GM18870 (cell line): ENCODE measurements around the gene CARD14.
A peak's percentile ranks its signal among the peaks of the same experiment; 100 is the strongest.
"Not testable (repeated sequence)": the region's sequence is repeated elsewhere in the genome, so short reads cannot be mapped to it uniquely, and the experiment has no call there.

Source experiments
- ATAC-seq: cut with Tn5 transposase; IDR thresholded peaks from one replicate; pipeline ENCODE4 v1.9.1; 2021; ENCODE audit warnings: moderate library complexity; ENCODE audit not compliant: unreplicated experiment

Gene CARD14

DNA sequence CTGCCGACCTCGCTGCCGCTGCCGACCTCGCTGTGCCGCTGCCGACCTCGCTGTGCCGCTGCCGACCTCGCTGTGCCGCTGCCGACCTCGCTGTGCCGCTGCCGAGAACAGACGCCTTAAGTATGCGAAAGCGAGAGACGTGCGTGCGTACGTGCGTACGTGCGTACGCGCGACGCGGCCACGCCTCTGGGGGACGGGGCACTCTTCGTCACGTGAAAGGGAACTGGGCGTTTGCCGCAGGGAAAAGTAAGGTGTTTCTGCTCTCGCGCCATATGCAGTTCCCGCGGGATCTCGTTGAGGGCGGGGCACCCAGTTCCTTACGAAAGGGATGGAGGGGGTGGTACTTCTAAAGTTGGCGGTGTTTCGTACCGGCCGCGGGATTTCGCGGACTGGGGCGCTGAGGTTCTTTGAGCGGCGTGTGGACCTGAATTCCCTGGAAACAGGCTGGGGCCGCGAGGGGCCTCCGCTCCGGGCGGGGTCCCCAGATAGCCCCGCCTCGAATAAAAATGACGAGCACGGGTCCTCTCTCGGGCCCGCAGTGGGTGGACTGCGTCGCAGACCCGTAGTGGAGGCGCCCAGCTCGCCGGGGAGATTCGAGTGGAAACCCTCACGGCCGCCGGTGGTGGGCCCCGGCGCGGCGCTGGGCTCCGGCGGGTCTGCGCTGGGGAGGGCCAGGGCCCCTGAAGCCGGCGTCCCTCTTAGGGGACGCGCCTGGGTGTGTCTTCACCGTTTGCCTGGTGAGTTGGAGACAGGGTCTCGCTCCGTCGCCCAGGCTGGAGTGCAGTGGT, 22.6 kb upstream of the CARD14 start, which contains the start of gene EIF4A3:
Gene EIF4A3, minus strand, starts transcription at position 94 of the 788 bp plus-strand sequence. CDS start 167 bp downstream, outside the sequence.
- peak; percentile 80 for ATAC-seq

DNA sequence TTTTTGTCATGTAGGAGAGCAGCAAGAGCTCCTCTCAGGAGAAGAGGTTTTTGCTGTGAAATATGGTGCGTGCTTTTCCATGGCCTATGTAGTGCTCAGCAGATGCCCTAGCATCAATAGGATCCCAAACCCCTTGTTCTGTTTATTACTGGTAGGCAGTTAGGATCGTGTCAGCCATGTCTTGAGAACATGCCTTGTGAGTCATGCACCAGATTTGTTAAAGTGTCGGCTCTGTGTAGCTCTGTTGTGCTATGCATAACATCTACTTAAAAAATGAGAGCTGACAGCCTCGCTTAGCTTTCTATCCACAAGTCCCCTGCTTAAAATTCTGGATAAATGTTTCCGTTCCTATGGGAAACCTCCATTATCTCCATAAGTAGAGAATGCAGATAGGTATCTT, 18.5 kb upstream of the CARD14 start:
- ATAC-seq: no peak

DNA sequence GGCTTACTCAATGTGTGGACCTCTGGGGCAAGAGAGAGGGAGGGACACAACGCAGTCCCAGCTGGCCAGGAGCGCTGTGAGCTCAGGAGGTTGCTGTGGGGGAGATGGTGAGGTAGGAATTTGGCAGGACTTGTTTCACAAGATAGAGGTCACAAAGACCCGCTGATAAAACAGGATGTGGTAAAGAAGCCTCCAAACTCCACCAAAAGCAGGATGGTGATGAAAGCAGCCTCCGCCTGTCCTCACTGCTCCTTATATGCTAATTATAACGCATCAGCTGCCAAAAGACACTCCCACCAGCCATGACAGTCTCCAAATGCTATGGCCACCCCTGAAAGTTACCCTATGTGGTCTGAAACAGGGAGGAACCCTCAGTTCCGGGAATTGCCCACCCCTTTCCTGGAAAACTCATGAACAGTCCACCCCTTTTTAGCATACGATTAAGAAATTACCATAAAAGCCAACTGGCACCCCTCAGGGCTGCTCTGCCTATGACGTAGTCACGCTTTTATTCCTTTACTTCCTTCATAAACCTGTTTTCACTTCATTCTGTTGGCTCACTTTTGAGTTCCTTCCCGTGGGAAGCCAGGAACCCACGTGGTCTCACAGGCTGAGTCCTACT, 17.6 kb upstream of the CARD14 start:
- no peak for ATAC-seq

DNA sequence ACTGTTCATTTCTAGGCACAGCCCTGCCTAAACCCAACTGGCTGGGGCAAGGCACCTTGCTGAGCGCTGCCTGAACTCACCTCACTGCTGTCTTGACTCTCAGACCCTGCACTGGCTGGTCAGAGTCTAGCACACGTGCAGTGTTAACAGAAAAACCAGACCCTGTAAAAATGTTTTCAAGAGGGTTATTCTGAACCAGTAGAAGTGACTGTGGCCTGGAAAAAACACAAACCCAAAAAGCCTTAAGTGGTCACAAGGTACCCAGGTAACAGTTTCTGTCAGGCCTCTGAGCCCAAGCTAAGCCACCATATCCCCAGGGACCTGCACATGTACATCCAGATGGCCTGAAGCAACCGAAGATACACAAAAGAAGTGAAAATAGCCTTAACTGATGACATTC, 16.8 kb upstream of the CARD14 start:
- ATAC-seq: no peak

DNA sequence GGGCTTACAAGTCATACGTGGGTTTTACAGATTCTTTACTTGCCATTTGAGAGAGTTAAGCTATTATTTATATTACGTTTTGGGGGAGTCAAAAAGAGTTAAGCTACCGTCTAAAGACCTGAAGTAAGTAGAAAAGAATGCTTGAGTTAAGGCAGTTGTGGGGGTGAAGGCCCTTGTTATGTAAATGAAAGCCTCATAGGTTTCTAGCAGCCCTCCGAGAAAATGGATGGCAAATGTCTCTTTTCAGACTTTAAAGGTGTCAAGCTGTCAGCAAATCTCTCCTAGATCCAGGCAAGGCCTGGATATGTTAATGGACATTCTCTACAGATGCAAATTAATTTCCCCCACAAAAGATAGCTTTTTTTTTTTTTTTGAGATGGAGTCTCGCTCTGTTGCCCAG, 15.7 kb upstream of the CARD14 start:
- no peak for ATAC-seq

DNA sequence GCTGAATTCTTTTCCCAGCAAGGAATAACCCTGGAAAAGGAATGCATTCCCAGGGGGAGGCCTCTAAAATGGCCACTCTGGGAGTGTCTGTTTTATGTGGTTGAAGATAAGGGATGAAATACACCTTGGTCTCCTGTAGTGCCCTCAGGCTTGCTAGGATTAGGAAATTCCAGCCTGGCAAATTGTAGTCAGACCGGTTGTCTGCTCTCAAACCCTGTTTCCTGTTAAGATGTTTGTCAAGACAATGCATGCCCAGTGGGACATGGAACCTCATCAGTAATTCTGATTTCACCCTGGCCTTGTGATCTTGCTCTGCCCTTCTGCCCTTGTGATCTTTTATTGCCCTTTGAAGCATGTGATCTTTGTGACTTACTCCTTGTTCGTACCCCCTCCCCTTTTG, 14.2 kb upstream of the CARD14 start:
- ATAC-seq: not testable (repeated sequence)

DNA sequence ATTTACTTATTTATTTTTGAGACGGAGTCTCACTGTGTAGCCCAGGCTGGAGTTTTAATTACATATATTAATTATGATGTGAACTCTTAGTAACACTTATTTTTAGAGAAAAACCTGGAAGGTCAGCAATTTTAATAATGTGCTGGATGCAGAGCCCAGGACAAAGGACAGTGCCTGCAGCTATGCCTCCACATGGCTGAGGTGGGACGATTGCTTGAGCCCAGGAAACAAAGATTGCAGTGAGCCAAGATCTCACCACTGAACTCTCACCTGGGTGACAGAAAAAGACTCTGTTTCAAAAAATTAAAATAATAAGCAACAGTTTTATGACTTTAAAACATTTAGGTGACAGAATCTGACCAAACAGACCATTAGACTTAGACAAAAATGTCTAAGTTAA, 11.0 kb upstream of the CARD14 start:
- ATAC-seq: no peak

DNA sequence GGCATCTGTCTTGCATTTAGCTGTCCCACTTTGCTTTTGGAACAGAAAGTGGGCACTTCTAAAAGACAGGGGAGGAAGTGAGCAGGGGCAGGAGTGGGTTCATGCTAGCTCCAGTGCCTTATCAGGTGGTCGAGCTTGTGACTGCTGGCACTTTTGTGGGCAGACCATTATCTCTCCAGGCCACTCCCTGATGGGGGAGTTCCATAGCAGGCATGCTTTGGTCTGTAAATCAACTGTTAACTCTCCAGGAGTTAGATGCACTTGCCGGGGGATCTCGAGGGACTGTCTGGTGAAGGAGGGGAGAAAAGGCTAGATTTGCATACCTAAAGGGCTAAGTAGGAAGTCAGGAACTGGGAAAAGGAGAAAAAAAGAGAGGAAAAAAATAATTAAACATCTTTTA, 9.3 kb upstream of the CARD14 start:
- no peak for ATAC-seq

DNA sequence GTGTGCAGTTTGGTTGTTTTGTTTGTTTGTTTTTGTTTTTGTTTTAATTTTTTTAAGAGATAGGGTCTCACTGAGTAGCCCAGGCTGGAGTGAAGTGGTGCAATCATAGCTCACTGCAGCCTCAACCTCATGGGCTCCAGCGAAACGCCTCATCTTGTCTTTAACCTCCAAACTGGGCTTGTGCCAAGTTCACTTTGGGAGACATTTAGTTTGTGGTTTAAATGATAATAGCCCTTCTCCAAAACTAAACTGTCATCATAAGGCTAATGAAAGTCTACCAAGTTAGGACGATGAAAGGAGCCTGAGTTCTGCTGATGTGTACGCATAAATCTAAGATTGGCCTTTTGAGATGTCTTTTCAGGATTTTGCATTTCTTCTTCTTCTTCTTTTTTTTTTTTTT, 6.5 kb upstream of the CARD14 start:
- ATAC-seq: no peak

DNA sequence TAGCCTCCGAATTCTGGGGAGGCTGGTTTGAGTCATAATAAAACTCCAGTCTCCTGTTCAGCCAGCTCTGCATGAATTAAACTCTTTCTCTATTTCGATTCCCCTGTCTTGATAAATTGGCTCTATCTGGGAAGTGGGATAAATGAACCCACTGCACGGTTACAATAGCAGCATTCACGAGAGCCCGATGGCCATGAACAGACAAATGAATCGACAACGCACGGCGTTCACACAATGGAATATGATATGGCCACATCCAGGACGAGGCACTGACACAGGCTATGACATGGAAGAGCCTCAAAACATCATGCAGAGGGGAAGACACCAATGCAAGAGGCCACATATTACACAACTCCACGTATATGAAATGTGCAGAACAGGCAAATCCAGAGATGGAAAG, 5.6 kb upstream of the CARD14 start:
- ATAC-seq: no peak

DNA sequence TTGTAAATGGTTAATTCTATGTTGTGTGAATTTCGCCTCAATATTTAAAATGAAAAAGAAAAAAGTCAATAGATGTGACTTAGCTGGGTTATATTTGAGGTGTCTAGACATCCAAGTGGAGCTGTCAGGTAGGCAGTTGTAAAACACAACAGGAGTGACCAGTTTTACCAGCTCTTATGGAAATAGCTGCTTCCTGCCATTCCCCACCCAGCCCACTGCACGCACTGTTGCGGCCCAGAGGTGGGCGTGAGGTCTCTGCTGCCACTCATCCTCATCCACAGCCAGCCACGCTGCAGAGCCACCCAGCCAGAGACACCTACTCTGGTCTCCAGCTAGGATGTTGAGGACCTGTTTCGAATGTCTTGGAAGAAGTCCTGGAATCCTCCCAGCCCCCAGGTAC, 3.4 kb upstream of the CARD14 start:
- no peak for ATAC-seq

DNA sequence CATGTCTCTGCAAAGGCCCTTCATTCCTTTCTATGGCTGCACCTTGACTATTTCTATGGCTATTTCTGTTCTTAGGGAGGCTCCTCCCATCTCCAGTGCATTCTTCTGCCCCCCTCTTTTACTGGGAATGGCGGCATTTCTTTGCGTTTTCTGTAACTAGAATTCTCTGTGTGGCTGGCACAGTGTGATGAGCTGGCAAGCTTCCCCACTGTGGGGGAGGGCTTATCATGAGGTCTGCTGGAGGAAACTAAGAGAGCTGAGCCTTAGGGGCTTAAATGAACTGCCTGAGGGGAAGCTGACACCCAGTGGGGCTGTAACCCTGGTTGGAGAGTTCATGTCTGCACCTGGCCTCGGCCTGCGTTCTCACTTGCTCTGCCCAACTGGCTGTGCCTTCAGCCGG, 1.5 kb upstream of the CARD14 start:
- ATAC-seq: no peak

DNA sequence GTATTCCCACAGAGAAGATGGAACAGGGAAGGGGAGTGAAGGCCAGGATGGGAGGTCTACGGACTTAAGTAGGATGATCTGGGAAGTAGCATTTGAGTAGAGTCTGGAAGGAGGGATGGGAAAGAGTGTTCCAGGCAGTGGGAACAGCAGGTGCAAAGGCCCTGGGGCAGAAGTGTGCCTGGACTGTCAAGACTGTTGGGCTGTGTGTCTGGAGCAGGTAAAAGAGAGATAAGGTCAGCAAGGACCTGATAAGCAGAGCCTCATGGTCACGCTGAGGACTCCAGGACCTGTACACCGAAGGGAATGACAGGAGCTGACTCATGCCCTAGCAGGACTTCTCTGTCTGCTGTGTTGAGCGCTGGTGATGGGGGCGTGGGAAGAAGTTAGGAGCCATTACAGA, 723 bp upstream of the CARD14 start:
- ATAC-seq: no peak

DNA sequence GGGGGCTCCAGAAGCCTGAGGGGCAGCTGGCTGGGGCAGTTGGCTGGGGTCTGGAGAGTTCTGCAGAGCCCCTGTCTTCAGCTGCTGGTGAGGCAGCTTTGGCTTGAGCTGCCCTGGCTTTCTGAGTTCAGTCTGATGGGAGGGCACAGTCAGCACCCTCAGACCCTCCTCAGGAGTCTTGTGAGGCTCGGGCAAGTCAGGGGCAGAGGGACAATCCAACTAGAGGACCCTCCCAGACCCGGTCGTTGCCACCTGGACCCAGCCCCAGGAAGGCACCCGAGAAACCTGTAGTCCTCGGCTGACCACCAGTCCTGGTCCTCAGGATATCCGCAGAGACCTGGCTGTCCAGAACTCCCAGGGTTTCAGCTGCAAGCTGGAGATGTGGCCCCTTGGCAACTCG, 1.9 kb downstream of the CARD14 start:
- ATAC-seq: no peak

DNA sequence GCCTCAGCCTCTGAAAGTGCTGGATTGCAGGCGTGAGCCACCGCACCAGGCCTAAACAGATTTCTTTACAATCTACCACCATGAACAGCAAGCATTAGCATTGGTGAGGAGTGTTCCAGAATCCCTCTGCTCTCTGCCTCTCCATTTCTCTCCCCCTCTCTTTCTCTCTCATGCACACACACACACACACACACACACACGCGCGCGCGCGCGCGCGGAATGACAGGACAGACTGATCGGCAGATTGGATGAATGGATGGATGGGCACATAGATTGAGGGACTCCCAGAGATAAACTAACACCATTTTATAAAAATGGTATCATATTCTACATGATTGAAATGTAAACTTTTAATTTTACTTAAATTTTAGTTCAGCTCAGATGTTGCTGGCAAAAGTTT, 3.3 kb downstream of the CARD14 start:
- ATAC-seq: no peak

DNA sequence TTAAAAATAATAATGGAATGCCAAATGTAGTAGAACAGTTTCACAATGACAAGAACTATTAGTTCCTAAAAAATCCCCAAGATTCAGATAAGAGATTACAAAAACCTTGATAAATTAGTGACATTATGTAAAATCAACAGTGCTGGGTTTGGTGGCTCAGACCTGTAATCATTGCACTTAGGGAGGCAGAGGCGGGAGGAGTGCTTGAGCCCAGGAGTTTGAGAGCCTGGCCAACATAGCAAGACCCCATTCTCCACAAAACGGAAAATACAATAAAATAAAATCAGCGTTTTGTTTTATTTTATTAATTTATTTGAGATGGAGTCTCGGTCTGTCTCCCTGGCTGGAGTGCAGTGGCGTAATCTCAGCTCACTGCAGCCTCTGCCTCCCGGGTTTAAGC, 4.1 kb downstream of the CARD14 start:
- ATAC-seq: no peak

DNA sequence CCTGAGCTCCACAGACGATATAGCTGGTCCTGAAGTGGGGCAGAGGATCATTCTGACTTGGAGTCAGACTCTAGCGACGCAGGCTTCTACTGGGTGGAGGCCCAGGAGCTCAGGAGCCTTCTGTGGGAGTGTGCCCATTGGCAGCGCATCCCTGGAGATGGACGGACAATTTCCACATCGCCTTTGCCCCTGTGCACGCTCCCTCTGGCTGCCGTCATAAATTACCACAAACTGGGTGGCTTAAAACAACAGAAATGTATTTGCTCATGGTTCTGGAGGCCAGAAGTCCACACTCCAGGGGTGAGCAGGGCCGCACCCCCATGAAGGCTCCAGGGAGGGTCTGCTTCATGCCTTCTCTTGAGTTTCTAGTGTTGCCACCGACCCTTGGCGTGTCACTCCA, 6.9 kb downstream of the CARD14 start:
- ATAC-seq: no peak

DNA sequence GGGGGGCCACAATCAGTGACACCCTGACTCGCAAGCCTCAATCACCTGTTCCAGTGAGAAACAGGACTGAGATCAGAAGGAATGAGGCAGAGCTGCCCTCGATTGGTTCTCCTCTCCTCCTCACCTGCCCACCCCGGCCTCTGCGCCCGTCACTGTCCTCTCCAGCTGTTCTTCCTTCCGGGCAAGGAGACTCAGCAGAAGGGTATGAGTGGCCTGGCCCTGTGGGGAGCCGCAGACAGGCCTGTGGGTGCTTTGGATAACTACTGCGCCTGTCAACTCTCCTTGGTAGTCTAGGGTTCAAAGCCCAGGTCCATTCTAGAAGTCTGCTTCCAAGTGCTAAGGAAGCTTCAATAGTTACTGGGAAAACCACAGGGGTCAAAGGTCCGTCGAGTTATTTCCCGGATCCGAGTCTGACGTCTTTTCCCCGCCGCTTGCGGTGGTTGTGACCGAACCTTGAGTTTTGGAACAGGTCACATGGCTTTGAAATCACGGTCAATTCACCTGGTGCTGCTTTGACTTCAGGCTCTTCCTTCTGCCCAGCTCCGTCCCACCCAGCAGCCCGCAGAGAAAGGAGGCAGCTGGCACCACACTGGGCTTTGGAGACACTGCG, 8.3 kb downstream of the CARD14 start:
- ATAC-seq: no peak

DNA sequence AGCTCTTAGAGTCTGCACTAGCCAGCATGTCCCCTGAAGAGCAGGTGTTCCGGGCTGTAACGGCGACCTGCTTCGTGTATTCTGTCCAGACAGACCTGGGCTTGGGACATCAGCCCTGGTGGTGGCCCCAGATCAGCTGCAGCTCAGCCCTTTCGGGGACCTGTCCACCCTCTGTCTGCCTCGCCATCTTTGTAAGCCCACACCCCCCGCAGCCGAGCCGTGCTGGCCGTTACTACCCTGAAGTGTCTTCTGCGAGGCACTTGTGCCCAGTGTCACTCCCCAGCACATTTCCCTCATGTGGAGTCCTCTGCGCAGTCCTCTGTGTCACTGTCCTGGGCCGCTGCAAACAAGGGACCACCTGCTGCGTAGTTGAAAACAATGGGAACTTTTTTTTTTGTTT, 10.4 kb downstream of the CARD14 start:
- ATAC-seq: no peak

DNA sequence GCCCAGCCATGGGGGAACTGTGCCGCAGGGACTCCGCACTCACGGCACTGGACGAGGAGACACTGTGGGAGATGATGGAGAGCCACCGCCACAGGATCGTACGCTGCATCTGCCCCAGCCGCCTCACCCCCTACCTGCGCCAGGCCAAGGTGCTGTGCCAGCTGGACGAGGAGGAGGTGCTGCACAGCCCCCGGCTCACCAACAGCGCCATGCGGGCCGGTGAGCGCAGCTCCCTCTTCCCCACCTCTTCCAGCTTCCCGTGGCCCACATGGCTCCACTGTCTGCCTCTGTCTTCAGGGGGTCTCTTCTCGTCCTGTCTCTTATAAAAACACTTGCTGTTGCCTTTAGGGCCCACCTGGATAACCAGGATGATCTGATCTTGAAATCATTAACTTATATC, 11.6 kb downstream of the CARD14 start:
- no peak for ATAC-seq

DNA sequence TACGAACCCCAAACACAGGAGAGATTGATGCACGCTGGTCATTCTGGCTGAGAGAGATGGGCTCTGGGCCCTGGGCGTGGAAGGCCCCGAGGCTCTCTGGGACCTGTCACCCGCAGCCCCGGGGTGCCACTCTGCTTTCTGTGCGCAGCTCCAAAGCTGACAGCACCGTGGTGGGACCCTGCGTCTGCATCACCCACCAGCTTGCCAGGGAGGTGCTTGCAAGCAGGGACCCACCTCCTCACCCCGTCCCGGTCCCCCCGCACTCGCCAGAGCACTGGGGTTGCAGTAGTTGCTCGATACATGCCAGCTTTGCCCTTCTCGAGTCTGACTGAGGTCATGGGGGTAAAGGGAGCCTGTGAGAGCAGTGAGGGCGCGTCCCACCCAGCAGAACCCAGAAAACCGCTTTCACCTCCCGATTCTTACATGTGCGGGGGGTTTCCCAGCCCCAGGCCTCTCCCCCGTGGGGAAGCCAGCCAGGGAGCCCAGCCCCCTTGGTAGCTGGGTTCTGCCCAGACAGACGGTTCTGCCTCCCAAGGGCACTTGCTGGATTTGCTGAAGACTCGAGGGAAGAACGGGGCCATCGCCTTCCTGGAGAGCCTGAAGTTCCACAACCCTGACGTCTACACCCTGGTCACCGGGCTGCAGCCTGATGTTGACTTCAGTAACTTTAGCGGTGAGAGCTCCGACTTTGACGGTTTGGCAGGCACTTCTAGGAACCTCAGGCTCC, 12.5 kb downstream of the CARD14 start:
- no peak for ATAC-seq

DNA sequence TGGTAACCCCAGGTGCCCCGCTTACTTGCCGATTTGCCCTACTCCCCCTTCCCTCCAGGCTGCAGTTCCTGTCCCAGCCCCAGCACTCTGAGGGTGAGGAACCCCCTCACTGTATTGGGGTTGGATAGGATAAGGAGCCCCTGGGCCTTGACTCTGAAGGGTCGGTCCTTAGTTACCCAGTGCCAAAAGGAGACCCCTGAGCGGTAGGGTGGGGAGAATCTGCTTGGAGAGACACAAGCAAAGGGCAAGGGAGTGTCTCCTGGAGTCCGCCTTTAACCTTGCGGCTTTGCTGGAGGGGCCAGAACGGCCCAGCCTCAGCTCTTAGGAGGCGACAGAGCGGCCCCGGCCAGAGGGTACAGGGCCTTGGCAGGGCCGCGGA, 13.0 kb downstream of the CARD14 start:
- ATAC-seq: no peak
